ENCODE results near the gene SAMD8. TPM values are rescaled to one million over a fixed set of nuclear protein-coding genes. Genes with fewer than 3 reads are reported as not detected.
"Not testable (repeated sequence)": the region's sequence is repeated elsewhere in the genome, so short reads cannot be mapped to it uniquely, and the experiment has no call there.

SAMD8 gene
- total RNA-seq, 1 donor: 101 TPM

DNA sequence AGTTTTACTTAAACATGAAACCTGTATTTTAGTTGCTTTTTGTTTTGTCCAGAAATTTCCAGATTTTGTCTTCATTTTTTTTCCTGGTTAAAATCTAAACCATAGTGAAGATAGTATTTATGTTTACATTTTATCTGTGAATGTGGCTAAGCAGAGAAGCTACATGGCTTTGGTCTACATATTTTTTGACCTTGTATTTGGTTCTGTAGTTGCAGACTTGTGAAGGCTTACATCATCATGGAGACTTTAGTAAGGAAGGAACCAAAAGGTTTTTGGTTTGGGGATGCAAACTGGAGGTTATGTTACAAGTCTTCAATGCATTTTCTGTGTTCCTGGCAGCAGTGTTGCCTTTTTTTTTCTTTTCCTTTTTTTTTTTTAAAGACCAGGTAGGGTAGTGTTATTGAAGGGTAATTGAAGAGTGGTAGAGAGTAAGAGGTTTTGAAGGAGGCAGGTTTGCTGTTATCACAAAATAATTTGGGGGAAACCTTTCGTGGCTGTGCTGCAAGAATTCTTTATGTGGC is 68.3 kb downstream of the SAMD8 start:
- H3K27me3 ChIP-seq (ENCODE audit: insufficient read depth, low read length): no peaks in the 10 kb centered on the region
- no peaks in the 10 kb centered on the region for H3K4me1 ChIP-seq (ENCODE audit: insufficient read depth, low read length)
- H3K9me3 ChIP-seq (ENCODE audit: low read depth, low read length): no peaks in the 10 kb centered on the region
- no peak overlapping the region for H3K4me3 ChIP-seq (ENCODE audit: low read length)

DNA sequence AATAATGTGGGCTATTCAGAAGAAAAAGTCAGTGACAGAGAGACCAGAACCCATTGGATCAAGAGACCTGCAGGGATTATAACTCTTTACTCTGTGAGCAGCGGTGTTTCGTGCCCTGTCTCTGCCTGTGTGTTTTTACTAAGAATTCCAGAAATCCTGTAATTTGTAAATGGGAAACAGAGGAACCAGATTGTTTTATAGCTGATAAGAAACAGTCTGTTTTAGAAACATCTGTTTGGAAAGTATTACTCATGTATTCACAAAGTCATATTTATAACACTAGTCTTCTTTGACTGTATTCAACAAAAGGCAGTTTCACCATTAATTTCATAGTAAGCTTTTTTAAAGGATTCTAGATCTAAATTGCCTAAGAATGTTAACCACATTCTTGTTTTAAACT is 69.1 kb downstream of the SAMD8 start:
- Histone ChIP-seq H3K4me1 (ENCODE audit: insufficient read depth, low read length) (no peaks in the 10 kb centered on the region), H3K4me3 (ENCODE audit: low read length) (no peak overlapping the region), H3K27me3 (ENCODE audit: insufficient read depth, low read length) (no peaks in the 10 kb centered on the region), H3K9me3 (ENCODE audit: low read depth, low read length) (no peaks in the 10 kb centered on the region)

GRCh38 chr10:75181073-75181472 is 69.6 kb downstream of the SAMD8 start:
- H3K4me3 ChIP-seq (ENCODE audit: low read length): no peak overlapping the region
- H3K27me3 ChIP-seq (ENCODE audit: insufficient read depth, low read length): no peaks in the 10 kb centered on the region
- no peaks in the 10 kb centered on the region for H3K4me1 ChIP-seq (ENCODE audit: insufficient read depth, low read length)
- H3K9me3 ChIP-seq (ENCODE audit: low read depth, low read length): no peaks in the 10 kb centered on the region

- peaks cover 3% of the 10 kb centered on the region for H3K4me1 ChIP-seq (ENCODE audit: insufficient read depth, low read length)
- H3K9me3 ChIP-seq (ENCODE audit: low read depth, low read length): no peaks in the 10 kb centered on the region
- H3K4me3 ChIP-seq (ENCODE audit: low read length): no peak overlapping the region
- H3K27me3 ChIP-seq (ENCODE audit: insufficient read depth, low read length): no peaks in the 10 kb centered on the region
Measured at GRCh38 chr10:75186310-75186709, 74.9 kb downstream of the SAMD8 start.

- Histone ChIP-seq H3K27me3 (ENCODE audit: insufficient read depth, low read length) (no peaks in the 10 kb centered on the region), H3K4me3 (ENCODE audit: low read length) (no peak overlapping the region), H3K9me3 (ENCODE audit: low read depth, low read length) (no peaks in the 10 kb centered on the region), H3K4me1 (ENCODE audit: insufficient read depth, low read length) (peaks cover 14% of the 10 kb centered on the region)
Measured at GRCh38 chr10:75187961-75188426, 76.5 kb downstream of the SAMD8 start.

DNA sequence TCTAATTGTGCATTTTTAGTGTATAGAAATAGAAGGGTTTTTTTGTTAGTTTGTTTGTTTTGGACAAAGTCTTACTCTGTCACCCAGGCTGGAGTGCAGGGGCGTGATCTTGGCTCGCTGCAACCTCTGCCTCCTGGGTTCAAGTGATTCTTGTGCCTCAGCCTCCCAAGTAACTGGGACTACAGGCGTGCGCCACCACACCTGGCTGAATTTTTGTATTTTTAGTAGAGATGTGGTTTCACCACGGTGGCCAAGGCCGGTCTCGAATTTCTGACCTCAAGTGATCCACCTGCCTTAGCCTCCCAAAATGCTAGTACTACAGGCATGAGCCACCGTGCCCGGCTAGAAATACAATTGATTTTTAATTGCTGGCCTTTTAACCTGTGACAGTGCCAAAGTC is 77.1 kb downstream of the SAMD8 start:
- H3K4me1 ChIP-seq (ENCODE audit: insufficient read depth, low read length): peaks cover 16% of the 10 kb centered on the region
- not testable (repeated sequence) for H3K9me3 ChIP-seq (ENCODE audit: low read depth, low read length); H3K4me3 ChIP-seq (ENCODE audit: low read length); H3K27me3 ChIP-seq (ENCODE audit: insufficient read depth, low read length)

GRCh38 chr10:75189266-75190096 is 78.0 kb downstream of the SAMD8 start:
- Histone ChIP-seq H3K27me3 (ENCODE audit: insufficient read depth, low read length) (no peaks in the 10 kb centered on the region), H3K9me3 (ENCODE audit: low read depth, low read length) (no peaks in the 10 kb centered on the region), H3K4me3 (ENCODE audit: low read length) (no peak overlapping the region), H3K4me1 (ENCODE audit: insufficient read depth, low read length) (peaks cover 16% of the 10 kb centered on the region)

DNA sequence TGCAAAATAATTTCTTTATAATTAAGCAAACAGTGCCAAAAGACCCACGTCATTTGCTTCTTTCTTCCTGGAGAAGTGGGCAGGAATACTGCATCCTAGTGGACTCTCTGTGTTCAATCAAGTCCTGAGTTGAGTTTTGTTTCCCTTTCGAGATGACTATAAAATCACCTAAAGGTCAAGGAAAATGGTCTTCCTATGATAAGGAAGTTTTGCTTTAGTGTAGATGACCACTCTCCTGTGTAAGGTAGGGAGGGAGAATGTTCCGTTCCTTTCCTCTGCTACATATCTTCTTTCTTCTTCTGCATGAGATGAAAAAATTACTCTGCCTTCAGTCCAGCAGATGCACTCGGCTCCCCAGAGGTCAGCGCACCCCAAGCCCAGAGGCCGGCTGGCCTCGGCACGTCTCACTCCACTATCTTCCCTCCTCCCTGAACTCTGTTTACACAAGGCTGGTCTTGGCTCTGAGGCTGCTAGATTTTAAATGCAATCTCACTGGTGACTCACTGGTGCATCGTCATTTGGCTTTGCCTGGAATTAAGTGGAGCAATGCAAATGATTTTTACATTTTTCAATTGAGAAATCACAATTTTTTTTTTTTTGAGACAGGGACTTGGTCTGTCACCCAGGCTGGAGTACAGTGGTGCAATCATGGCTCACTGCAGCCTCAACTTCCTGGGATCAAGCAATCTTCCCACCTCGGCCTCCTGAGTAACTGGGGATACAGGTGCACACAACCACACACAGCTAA is 80.5 kb downstream of the SAMD8 start:
- Histone ChIP-seq H3K4me3 (ENCODE audit: low read length) (no peak overlapping the region), H3K9me3 (ENCODE audit: low read depth, low read length) (no peaks in the 10 kb centered on the region), H3K27me3 (ENCODE audit: insufficient read depth, low read length) (no peaks in the 10 kb centered on the region)

DNA sequence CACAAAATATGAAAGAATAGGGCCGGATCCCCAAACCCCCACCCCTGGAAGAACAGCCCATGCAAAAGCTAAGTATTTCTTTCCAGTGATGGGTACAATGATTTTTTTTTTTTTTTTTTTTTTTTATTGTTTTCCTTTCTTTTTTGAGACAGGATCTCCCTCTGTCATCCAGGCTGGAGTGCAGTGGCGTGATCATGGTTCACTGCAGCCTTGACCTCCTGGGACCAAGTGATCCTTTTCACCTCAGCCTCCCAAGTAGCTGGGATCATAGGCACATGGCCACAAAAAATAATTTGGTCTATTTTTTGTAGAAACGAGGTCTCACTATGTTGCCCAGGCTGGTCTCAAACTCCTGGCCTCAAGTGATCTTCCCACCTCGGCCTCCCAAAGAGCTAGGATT is 83.2 kb downstream of the SAMD8 start:
- H3K9me3 ChIP-seq (ENCODE audit: low read depth, low read length); H3K4me3 ChIP-seq (ENCODE audit: low read length); H3K27me3 ChIP-seq (ENCODE audit: insufficient read depth, low read length): not testable (repeated sequence)
- H3K4me1 ChIP-seq (ENCODE audit: insufficient read depth, low read length): peaks cover 13% of the 10 kb centered on the region

More for the DNA sequence above, 80.5 kb downstream of the SAMD8 start:
- H3K4me1 ChIP-seq (ENCODE audit: insufficient read depth, low read length): peaks cover 16% of the 10 kb centered on the region

GRCh38 chr10:75195035-75195763 is 83.7 kb downstream of the SAMD8 start:
- Histone ChIP-seq H3K4me3 (ENCODE audit: low read length) (no peak overlapping the region), H3K4me1 (ENCODE audit: insufficient read depth, low read length) (peaks cover 13% of the 10 kb centered on the region), H3K9me3 (ENCODE audit: low read depth, low read length) (no peaks in the 10 kb centered on the region), H3K27me3 (ENCODE audit: insufficient read depth, low read length) (no peaks in the 10 kb centered on the region)

- Histone ChIP-seq H3K27me3 (ENCODE audit: insufficient read depth, low read length) (no peaks in the 10 kb centered on the region), H3K4me1 (ENCODE audit: insufficient read depth, low read length) (peaks cover 7% of the 10 kb centered on the region), H3K4me3 (ENCODE audit: low read length) (no peak overlapping the region), H3K9me3 (ENCODE audit: low read depth, low read length) (no peaks in the 10 kb centered on the region)
Measured at GRCh38 chr10:75197066-75197465, 85.6 kb downstream of the SAMD8 start.

- H3K9me3 ChIP-seq (ENCODE audit: low read depth, low read length): no peaks in the 10 kb centered on the region
- peaks cover 3% of the 10 kb centered on the region for H3K4me1 ChIP-seq (ENCODE audit: insufficient read depth, low read length)
- H3K4me3 ChIP-seq (ENCODE audit: low read length): no peak overlapping the region
- no peaks in the 10 kb centered on the region for H3K27me3 ChIP-seq (ENCODE audit: insufficient read depth, low read length)
Measured at GRCh38 chr10:75197906-75198305, 86.5 kb downstream of the SAMD8 start.

- H3K27me3 ChIP-seq (ENCODE audit: insufficient read depth, low read length); H3K4me3 ChIP-seq (ENCODE audit: low read length); H3K9me3 ChIP-seq (ENCODE audit: low read depth, low read length); H3K4me1 ChIP-seq (ENCODE audit: insufficient read depth, low read length): not testable (repeated sequence)
Measured at GRCh38 chr10:75199949-75200348, 88.5 kb downstream of the SAMD8 start.

GRCh38 chr10:75201793-75202307 is 90.4 kb downstream of the SAMD8 start:
- Histone ChIP-seq H3K4me1 (ENCODE audit: insufficient read depth, low read length) (no peaks in the 10 kb centered on the region), H3K27me3 (ENCODE audit: insufficient read depth, low read length) (no peaks in the 10 kb centered on the region), H3K9me3 (ENCODE audit: low read depth, low read length) (no peaks in the 10 kb centered on the region), H3K4me3 (ENCODE audit: low read length) (no peak overlapping the region)
